A673 (cell line): ENCODE results near the gene PAF1. TPM values are rescaled to one million over a fixed set of nuclear protein-coding genes. Genes with fewer than 3 reads are reported as not detected.

Experiments used
- BruUV-seq: library from RNA; stranded (reverse); fragments of 400-500 nt; replicated peaks from 2 replicates; lab custom pipeline; 2021; lab: Mats Ljungman, UMichigan
- CTCF ChIA-PET: fragments of 300-600 bp; sonication (Branson Sonifier 250); formaldehyde crosslinking; loops from one replicate; lab custom pipeline; 2022; ENCODE audit warnings: antibody characterized with exemption; lab: Charles Lee
- POLR2A ChIA-PET: fragments of 300-600 bp; sonication (Branson Sonifier 250); formaldehyde crosslinking; loops from one replicate; lab custom pipeline; 2022; ENCODE audit warnings: antibody characterized with exemption; ENCODE audit not compliant: low non-redundant PET; lab: Charles Lee
- DNase-seq: peaks from one replicate; pipeline ENCODE4 v3.0.0-alpha.2; 2015; ENCODE audit warnings: low spot score
- H3K27ac ChIP-seq: fragments of 200-600 bp; sonication (generic); 2 replicates; pipeline ENCODE4 v1.5.1; 2016; ENCODE audit warnings: mixed run types, low read depth, mild to moderate bottlenecking, mixed read lengths, antibody characterized with exemption, low read length; ENCODE audit not compliant: poor library complexity, severe bottlenecking
- H3K27me3 ChIP-seq: fragments of 200-600 bp; sonication (generic); replicated peaks from 2 replicates; pipeline ENCODE4 v1.6.1; 2017; ENCODE audit warnings: mixed run types, low read depth, mild to moderate bottlenecking, mixed read lengths, antibody characterized with exemption, low read length; ENCODE audit not compliant: insufficient read depth, poor library complexity
- H3K36me3 ChIP-seq: fragments of 200-600 bp; sonication (generic); 2 replicates; pipeline ENCODE4 v1.6.1; 2016; ENCODE audit warnings: mixed run types, mild to moderate bottlenecking, mixed read lengths, antibody characterized with exemption, low read length; ENCODE audit not compliant: insufficient read depth, poor library complexity, severe bottlenecking
- H3K4me1 ChIP-seq: fragments of 200-600 bp; sonication (generic); 2 replicates; pipeline ENCODE4 v1.6.1; 2017; ENCODE audit warnings: mixed run types, mild to moderate bottlenecking, mixed read lengths, antibody characterized with exemption, low read length; ENCODE audit not compliant: insufficient read depth, poor library complexity, severe bottlenecking
- H3K4me3 ChIP-seq: fragments of 200-600 bp; sonication (generic); 2 replicates; pipeline ENCODE4 v1.5.1; 2016; ENCODE audit warnings: low read depth, mixed run types, mild to moderate bottlenecking, mixed read lengths, low read length; ENCODE audit not compliant: poor library complexity, severe bottlenecking
- H3K9me3 ChIP-seq: fragments of 200-600 bp; sonication (generic); 2 replicates; pipeline ENCODE4 v1.6.1; 2016; ENCODE audit warnings: mixed run types, low read depth, mild to moderate bottlenecking, mixed read lengths, antibody characterized with exemption, low read length; ENCODE audit not compliant: poor library complexity, severe bottlenecking
- EZH2 ChIP-seq: fragments of 200-600 bp; sonication (generic); IDR thresholded peaks from 2 replicates; pipeline ENCODE4 v1.6.1; 2017; ENCODE audit warnings: borderline replicate concordance, low read depth, mild to moderate bottlenecking, mixed read lengths, antibody characterized with exemption, low read length; ENCODE audit not compliant: poor library complexity, severe bottlenecking
- intact Hi-C: fragments of 100-400 bp; cut with micrococcal nuclease; formaldehyde crosslinking; loops from one replicate; pipeline ENCODE4 v1.10.0; 2022; ENCODE audit not compliant: unreplicated experiment
- total RNA-seq: library from RNA; stranded (reverse); gene quantifications from 2 replicates; pipeline ENCODE4 v1.2.3, GENCODE V29; 2021
- TF ChIP-seq, protein P1 (sequence below): fragments of 300-800, 200-600 bp; sonication (generic); conservative IDR thresholded peaks from 2 replicates; pipeline ENCODE4 v1.5.1; 2017; ENCODE audit warnings: low read depth, mild to moderate bottlenecking, antibody characterized with exemption, low read length, moderate library complexity, mixed read lengths

The PAF1 gene
- total RNA-seq, 1 experiment from 2014 or later = 70.2 TPM

DNA sequence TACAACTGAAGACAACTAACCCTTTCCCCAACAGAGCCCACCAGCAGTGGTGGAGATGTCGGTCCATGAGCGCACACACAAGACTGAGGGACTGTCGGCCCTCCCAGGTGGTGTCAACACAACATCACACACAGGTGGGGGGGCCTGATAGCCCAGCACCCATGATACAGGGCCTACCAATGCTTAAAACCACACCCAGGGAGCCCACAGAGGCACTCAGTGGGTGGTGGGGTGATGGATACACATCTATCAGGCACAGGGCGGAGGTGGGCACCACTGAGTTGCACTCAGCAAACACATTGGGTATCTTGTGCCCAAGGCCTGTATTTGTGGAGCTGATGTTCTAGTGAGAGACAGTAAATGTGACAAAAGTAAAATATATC lies 8.8 kb upstream of the PAF1 start:
- DNase-seq = no peak
- no peaks in the 10 kb centered on the region for H3K9me3 ChIP-seq
- POLR2A ChIA-PET = no interaction called here
- no peaks in the 10 kb centered on the region for H3K27me3 ChIP-seq
- no peak overlapping the region for H3K4me3 ChIP-seq
- intact Hi-C loops = no loop called here
- TF ChIP-seq EZH2 = no peak
- TF ChIP-seq, protein P1, sequence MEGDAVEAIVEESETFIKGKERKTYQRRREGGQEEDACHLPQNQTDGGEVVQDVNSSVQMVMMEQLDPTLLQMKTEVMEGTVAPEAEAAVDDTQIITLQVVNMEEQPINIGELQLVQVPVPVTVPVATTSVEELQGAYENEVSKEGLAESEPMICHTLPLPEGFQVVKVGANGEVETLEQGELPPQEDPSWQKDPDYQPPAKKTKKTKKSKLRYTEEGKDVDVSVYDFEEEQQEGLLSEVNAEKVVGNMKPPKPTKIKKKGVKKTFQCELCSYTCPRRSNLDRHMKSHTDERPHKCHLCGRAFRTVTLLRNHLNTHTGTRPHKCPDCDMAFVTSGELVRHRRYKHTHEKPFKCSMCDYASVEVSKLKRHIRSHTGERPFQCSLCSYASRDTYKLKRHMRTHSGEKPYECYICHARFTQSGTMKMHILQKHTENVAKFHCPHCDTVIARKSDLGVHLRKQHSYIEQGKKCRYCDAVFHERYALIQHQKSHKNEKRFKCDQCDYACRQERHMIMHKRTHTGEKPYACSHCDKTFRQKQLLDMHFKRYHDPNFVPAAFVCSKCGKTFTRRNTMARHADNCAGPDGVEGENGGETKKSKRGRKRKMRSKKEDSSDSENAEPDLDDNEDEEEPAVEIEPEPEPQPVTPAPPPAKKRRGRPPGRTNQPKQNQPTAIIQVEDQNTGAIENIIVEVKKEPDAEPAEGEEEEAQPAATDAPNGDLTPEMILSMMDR = no peak
- BruUV-seq = TSS peak; percentile 15
- H3K4me1 ChIP-seq = peaks cover 27% of the 10 kb centered on the region
- H3K36me3 ChIP-seq = no peaks in the 10 kb centered on the region
- CTCF ChIA-PET = no interaction called here
- H3K27ac ChIP-seq = no peak overlapping the region

DNA sequence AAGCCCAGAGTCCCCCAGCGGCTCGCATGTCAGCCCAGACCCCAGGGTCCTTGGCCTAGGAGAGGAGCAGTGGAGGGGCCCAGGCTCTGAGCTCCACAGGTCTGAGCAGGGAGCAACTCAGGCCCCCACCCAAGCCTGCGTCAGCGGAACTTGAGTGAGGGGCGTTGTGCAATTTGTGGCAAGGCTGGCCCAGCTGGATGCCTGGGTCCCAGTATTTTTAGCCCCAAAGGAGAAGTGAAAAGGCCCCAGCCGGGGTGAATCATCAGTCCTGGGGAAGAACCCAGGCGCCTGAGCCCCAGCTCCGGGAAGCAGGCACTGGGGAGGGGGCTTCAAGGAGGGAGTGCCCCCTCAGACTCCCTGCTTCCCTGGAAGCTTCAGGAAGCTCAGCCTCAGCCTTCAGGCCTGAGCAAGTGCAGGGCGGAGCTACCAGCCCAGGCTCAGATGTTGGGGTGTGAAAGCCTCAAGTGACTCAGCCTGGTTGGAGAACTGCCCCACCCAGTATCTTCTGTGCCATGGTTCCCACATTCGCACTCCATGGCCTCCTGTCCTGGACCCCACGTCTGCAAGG lies 7.5 kb upstream of the PAF1 start:
- H3K4me1 ChIP-seq = peaks cover 21% of the 10 kb centered on the region

DNA sequence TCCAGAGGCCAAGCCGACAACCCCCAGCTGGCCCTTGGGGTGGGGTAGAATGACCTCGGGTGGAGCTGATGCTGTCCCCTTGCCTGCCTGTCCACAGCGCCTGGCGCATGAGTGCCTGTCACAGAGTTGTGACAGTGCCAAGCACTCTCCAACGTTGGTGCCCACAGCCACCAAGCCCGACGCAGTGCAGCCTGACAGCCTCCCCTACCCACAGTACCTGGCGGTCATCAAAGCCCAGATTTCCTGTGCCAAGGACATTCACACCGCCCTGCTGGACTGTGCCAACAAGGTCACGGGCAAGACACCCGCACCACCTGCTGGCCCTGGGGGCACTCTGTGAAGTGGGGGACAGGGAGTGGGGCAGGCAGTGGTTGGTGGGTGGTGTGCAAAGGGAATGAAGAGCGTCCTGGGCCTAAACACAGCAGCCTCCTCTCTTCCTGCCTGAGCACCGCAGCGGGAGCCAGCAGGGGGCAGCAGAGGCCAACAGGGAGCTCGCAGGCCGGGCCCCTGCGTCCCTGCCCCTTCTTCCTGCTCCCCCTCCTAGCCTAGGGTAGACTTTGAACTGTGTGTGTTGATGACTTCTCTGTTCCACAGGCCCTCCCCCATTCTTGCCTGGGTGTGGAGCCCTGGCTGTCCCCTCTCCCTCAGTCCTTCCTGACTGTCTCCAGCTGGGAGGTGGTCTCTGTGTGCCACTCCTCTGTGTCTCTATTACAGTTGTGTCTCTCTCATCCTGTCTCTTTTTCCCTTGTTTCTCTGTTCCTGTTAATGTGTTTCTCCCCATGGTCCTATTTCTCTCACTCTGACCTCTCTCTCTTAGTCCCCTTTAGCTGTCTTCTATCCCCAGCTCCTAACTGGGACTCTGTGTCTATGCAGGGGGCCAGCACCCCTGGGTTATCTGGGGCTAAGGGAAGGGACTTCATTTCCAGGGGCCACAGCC lies 6.7 kb upstream of the PAF1 start:
- no TSS peak for BruUV-seq
- DNase-seq = peak; percentile 91
- ChIA-PET CTCF (interaction anchor here (1.4 to 1.8 kb wide), 2 partner anchors 9 to 14 kb away, joined by 6 to 16 read pairs; partner anchors contain the start of genes PLEKHG2 and ZFP36), POLR2A (interaction anchor here (1.3 kb wide), 1 partner anchor 38 kb away, joined by 5 read pairs; the partner anchor contains the start of gene RPS16)
- H3K4me3 ChIP-seq = no peak overlapping the region
- intact Hi-C loops = loop anchor here (1.0 kb wide), 1 partner anchor 15 kb away; the partner anchor contains the start of gene PLEKHG2
- peak overlapping the region; percentile 33 for H3K27ac ChIP-seq
- H3K36me3 ChIP-seq = peaks cover 5% of the 10 kb centered on the region
- TF ChIP-seq, protein P1 = peak; percentile 94
- no peak for TF ChIP-seq EZH2
- H3K4me1 ChIP-seq = peaks cover 15% of the 10 kb centered on the region
- H3K27me3 ChIP-seq = no peaks in the 10 kb centered on the region
- no peaks in the 10 kb centered on the region for H3K9me3 ChIP-seq

More for the DNA sequence above, 7.5 kb upstream of the PAF1 start:
- Histone ChIP-seq H3K36me3 (peaks cover 3% of the 10 kb centered on the region), H3K27me3 (no peaks in the 10 kb centered on the region), H3K27ac (peak overlapping the region; percentile 33), H3K9me3 (no peaks in the 10 kb centered on the region), H3K4me3 (no peak overlapping the region)
- DNase-seq = no peak
- no TSS peak for BruUV-seq
- TF ChIP-seq EZH2 = no peak
- TF ChIP-seq, protein P1 = no peak
- intact Hi-C loops = no loop called here
- CTCF ChIA-PET = interaction anchor here (1.4 to 1.8 kb wide), 2 partner anchors 8 to 13 kb away, joined by 6 to 16 read pairs; partner anchors contain the start of genes PLEKHG2 and ZFP36
- POLR2A ChIA-PET = interaction anchor here (1.3 kb wide), 1 partner anchor 38 kb away, joined by 5 read pairs; the partner anchor contains the start of gene RPS16
